Forelimb muscle (tissue), 1 donor: ENCODE measurements around the gene MBOAT2. TPM values are rescaled to one million over a fixed set of nuclear protein-coding genes. Genes with fewer than 3 reads are reported as not detected.

Experiments
- DNase-seq: peaks from one replicate; pipeline ENCODE4 v3.0.0-alpha.2; 2013; ENCODE audit warnings: low read depth
- polyA plus RNA-seq: library from polyadenylated mRNA; unstranded; fragments of 120-200 nt; gene quantifications from one replicate; pipeline ENCODE4 v1.2.1, GENCODE V29; 2013; ENCODE audit not compliant: insufficient read length

The MBOAT2 gene
- polyA plus RNA-seq, 1 donor, result 78.3 TPM

GRCh38 chr2:8858910-8859309 is 144.6 kb downstream of the MBOAT2 start:
- DNase-seq, result no peak

- no peak for DNase-seq
These were observed 145.2 kb downstream of the MBOAT2 start for GRCh38 chr2:8858264-8858663.

- DNase-seq, result no peak
These were observed 145.8 kb downstream of the MBOAT2 start for GRCh38 chr2:8857709-8858108.

- no peak for DNase-seq
These were observed 147.3 kb downstream of the MBOAT2 start for GRCh38 chr2:8856176-8856575.

- DNase-seq, result no peak
These were observed 148.5 kb downstream of the MBOAT2 start for GRCh38 chr2:8855010-8855409.

DNA sequence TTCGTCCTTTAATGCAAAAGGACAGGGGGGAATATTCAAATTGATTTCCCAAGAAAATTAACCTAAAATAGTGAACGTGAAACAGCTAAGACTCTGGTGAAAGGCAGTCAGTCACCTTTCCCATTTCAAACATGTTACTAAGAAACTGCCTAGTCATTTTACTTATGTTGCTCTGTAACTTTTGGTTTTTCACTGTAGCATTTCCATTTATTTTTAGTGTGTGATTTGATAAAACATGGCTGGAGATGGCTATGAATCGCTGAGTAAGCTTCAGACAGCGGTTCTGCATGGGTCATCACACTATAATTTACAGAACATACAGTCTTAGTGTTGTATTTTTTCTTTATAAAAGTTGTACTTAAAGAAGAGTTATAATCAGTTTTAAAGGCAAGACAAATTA is 150.1 kb downstream of the MBOAT2 start:
- no peak for DNase-seq

- DNase-seq, result no peak
These were observed 151.5 kb downstream of the MBOAT2 start for GRCh38 chr2:8851811-8852560.

- no peak for DNase-seq
These were observed 152.5 kb downstream of the MBOAT2 start for GRCh38 chr2:8850845-8851487.

DNA sequence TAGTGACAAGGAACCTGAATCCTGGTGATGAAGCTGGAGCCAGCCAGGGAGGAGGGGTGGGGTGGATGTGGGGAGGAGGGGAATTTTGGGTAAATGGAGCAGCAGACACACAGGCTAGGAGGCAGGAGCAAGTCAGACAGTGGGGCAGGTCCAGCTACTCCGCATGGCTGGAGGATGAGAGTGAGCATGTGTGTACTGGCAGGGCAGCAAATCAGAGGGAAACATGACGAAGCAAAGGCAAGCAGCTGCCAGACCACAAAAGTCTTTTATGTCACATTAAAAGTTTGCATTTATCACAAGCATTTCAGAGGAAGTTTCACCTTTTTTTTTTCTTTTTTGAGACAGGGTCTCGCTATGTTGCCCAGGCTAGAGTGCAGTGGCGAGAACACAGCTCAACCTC is 154.2 kb downstream of the MBOAT2 start:
- DNase-seq, result no peak

- no peak for DNase-seq
These were observed 155.0 kb downstream of the MBOAT2 start for GRCh38 chr2:8848328-8849100.

DNA sequence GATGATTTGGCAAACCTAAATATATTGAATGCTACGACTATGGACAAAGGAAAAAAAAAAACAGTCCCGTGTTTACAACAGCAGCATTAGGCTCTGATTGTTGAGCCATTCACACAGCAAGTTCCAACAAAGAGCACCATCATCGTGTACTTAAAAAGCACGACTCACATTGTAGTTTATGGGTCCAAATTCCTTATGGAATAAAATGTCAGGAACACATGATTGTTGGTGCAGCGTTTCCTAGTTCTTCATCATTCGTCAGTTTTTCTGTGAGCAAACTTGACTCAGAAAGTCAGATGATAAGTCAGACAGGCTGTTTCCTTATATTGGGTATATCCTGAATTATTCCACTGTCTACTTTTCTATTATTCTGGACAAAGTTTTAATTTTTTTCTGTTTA is 156.1 kb downstream of the MBOAT2 start:
- DNase-seq, result no peak

GRCh38 chr2:8841932-8842331 is 161.6 kb downstream of the MBOAT2 start:
- DNase-seq, result no peak

GRCh38 chr2:8840475-8841091 is 162.9 kb downstream of the MBOAT2 start:
- no peak for DNase-seq

DNA sequence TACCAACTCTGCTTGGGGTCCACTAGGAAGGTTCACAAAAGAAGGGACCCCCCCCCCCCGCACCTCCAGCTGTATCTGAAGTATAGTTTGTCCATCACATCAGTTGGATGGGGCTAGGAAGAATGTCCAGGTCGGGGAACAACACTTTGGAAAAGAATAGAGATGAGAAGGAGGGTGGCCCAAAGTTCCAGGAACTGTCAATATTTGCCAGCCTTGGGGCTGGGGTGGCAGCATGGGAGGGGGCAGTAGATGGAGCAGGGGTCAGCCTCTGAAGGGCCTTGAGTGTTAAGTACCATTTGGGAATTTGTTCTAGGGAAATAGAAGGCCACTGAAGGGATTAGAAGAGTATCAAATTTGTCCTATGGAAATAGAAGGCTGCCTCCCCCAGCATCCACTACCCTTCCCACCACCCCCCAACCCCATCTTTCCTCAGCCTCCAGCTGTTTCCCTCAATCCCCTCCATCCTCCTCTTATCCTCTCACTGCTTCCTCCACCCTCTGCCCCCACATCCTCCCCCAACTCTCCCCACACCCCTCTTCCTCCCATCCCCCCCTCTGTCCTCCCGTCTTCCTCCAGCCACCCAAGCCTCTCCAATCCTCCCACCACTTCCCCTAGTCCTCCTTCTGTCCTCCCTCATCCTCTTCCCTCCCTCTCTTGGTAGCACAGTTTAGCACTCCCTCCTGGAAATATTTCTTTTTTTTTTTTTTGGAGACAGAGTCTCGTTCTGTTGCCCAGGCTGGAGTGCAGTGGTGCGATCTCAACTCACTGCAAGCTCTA is 164.1 kb downstream of the MBOAT2 start:
- no peak for DNase-seq

DNA sequence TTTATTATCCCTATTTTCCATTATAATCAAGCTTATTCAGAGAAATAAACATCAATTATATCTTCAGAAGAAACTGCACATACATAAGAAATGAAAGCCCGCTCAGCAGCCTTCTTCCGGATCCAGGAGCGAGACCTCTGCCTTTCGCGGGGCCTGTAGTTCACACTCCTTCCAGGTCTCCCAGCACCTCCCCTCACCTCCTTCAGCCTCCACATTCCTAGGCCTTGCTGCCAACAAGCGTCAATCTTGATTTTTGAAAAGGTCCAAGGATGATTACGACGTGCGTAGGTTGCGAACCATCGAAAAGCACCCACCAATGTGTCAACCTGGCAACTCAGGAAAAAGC is 165.7 kb downstream of the MBOAT2 start:
- no peak for DNase-seq

GRCh38 chr2:8836971-8837794 is 166.3 kb downstream of the MBOAT2 start, which contains the start of gene KIDINS220:
TSS of gene KIDINS220 (minus strand) at chr2:8837613. CDS start at chr2:8827093, 10,520 bp downstream.
- DNase-seq, result peak; percentile 28

GRCh38 chr2:8835279-8835678 is 168.2 kb downstream of the MBOAT2 start:
- no peak for DNase-seq

GRCh38 chr2:8833853-8834252 is 169.6 kb downstream of the MBOAT2 start:
- no peak for DNase-seq

- DNase-seq, result no peak
These were observed 172.0 kb downstream of the MBOAT2 start for GRCh38 chr2:8831516-8831915.

DNA sequence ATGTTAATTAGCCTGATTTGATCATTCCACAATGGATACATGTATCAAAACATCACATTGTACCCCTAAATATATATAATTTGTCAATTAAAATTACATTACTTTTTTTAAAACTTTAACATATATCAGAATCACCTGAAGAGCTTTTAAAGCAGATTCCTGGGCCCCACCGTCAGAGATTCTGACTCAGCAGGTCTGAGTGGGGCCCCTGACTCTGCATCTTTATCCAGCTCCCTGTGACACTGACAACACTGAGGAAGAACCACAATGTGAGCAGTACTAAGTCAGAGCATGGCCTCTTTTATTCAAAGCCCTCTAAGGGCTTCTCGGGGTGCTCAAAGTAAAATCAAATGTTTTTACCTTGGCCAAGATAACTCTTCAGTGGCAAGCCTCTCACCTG is 175.8 kb downstream of the MBOAT2 start:
- no peak for DNase-seq

DNA sequence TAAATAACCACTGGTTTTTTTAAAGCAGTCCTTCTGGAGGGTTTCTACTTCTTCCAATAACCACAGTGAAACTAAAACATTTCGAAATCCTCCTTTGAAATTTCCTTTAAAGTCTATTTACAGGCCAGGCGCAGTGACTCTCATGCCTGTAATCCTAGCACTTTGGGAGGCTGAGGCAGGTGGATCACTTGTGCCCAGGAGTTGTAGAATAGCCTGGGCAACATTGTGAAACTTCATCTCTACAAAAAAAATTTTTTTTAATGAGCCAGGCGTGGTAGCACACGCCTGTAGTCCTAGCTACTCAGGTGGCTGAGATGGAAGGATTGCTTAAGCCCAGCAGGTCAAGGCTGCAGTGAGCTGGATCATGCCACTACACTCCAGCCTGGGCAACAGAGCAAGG is 181.3 kb downstream of the MBOAT2 start:
- DNase-seq, result no peak
